HL-60 (cell line): Measurements from ENCODE around the gene CCDC54.

Experiments used
- DNase-seq, 2 experiments: peaks; one replicate each; pipeline ENCODE4 v3.0.0-alpha.2; 2010 to 2020; ENCODE audit warnings: low read depth in 1 of 2, low spot score in 1 of 2
- H3K27ac ChIP-seq: fragments of 250-450 bp; sonication (Bioruptor Pico); replicated peaks from 2 replicates; pipeline ENCODE4 v1.5.1; 2020; ENCODE audit warnings: mild to moderate bottlenecking, moderate library complexity
- H3K27me3 ChIP-seq: fragments of 250-450 bp; sonication (Bioruptor Pico); 2 replicates; pipeline ENCODE4 v1.5.1; 2021; ENCODE audit warnings: mild to moderate bottlenecking, moderate library complexity; ENCODE audit not compliant: insufficient read depth, poor library complexity, severe bottlenecking
- H3K4me3 ChIP-seq: replicated peaks from 2 replicates; pipeline ENCODE4 v1.5.1; 2011; ENCODE audit warnings: mild to moderate bottlenecking, control low read depth, low read length; ENCODE audit not compliant: insufficient read depth
- CTCF ChIP-seq: IDR thresholded peaks from one replicate; pipeline ENCODE4 v1.5.1; 2011; ENCODE audit warnings: low read length, control low read depth, inconsistent platforms; ENCODE audit not compliant: insufficient read depth
- GABPA ChIP-seq: IDR thresholded peaks from 2 replicates; pipeline ENCODE4 v1.6.1; 2012; ENCODE audit warnings: low read depth
- POLR2AphosphoS5 ChIP-seq: IDR thresholded peaks from 2 replicates; pipeline ENCODE4 v1.6.1; 2012; ENCODE audit warnings: low read depth
- REST ChIP-seq: IDR thresholded peaks from 2 replicates; pipeline ENCODE4 v1.6.1; 2012; ENCODE audit warnings: low read depth; ENCODE audit not compliant: insufficient replicate concordance
- SPI1 ChIP-seq: IDR thresholded peaks from 2 replicates; pipeline ENCODE4 v1.6.1; 2012; ENCODE audit warnings: low read depth, mild to moderate bottlenecking, borderline replicate concordance

The CCDC54 gene

GRCh38 chr3:107411779-107412178, 34.5 kb downstream of the CCDC54 start:
- Histone ChIP-seq H3K27me3 (no peaks in the 10 kb centered on the region), H3K4me3 (no peak overlapping the region), H3K27ac (no peak overlapping the region)
- TF ChIP-seq SPI1 = no peak
- no peak for TF ChIP-seq REST
- no peak for TF ChIP-seq CTCF
- TF ChIP-seq POLR2AphosphoS5 = no peak
- TF ChIP-seq GABPA = no peak
- DNase-seq = no peak

- Histone ChIP-seq H3K27me3 (no peaks in the 10 kb centered on the region), H3K4me3 (no peak overlapping the region), H3K27ac (no peak overlapping the region)
- DNase-seq = no peak
- TF ChIP-seq POLR2AphosphoS5 (no peak), SPI1 (no peak), REST (no peak), GABPA (no peak), CTCF (no peak)
These were observed 35.1 kb downstream of the CCDC54 start for GRCh38 chr3:107412376-107412775.

- H3K27ac ChIP-seq = no peak overlapping the region
- no peak overlapping the region for H3K4me3 ChIP-seq
- no peak for TF ChIP-seq SPI1
- no peak for TF ChIP-seq POLR2AphosphoS5
- TF ChIP-seq REST = no peak
- no peak for TF ChIP-seq CTCF
- TF ChIP-seq GABPA = no peak
- no peaks in the 10 kb centered on the region for H3K27me3 ChIP-seq
- DNase-seq = no peak
These were observed 36.0 kb downstream of the CCDC54 start for GRCh38 chr3:107413264-107413663.
